Esophagus muscularis mucosa (tissue), 4 donors: Measurements from ENCODE around the gene STX1A. TPM values are rescaled to one million over a fixed set of nuclear protein-coding genes. Genes with fewer than 3 reads are reported as not detected.
A peak's percentile ranks its signal among the peaks of the same experiment; 100 is the strongest.
"Not testable (repeated sequence)": the region's sequence is repeated elsewhere in the genome, so short reads cannot be mapped to it uniquely, and the experiment has no call there.

ENCODE experiments used
- DNase-seq: peaks from one replicate; pipeline ENCODE4 v3.0.0-alpha.2; 2017; ENCODE audit errors: extremely low spot score
- H3K27ac ChIP-seq, 4 donors: fragments of 200-600 bp; sonication (generic); replicated peaks in 1 of 4; 1 replicate in 3 of 4; 2 replicates in 1 of 4; pipeline ENCODE4 v1.5.1; 2016 to 2019; ENCODE audit warnings: mild to moderate bottlenecking in 1 of 4
- H3K27me3 ChIP-seq, 4 donors: fragments of 200-600 bp; sonication (generic); one replicate each; pipeline versions ENCODE4 v1.5.1 to v1.6.0; 2016 to 2019
- H3K36me3 ChIP-seq, 4 donors: fragments of 200-600 bp; sonication (generic); one replicate each; pipeline ENCODE4 v1.5.1; 2016 to 2019
- H3K4me1 ChIP-seq, 4 donors: fragments of 200-600 bp; sonication (generic); one replicate each; pipeline ENCODE4 v1.5.1; 2016 to 2019
- H3K4me3 ChIP-seq, 4 donors: fragments of 200-600 bp; sonication (generic); 1 replicate in 2 of 4; 2 replicates in 2 of 4; pipeline ENCODE4 v1.5.1; 2016 to 2019; ENCODE audit warnings: mild to moderate bottlenecking in 4 of 4, moderate library complexity in 1 of 4
- H3K9me3 ChIP-seq, 4 donors: fragments of 200-600 bp; sonication (generic); 1 replicate in 3 of 4; 2 replicates in 1 of 4; pipeline ENCODE4 v1.5.1; 2016 to 2019
- CTCF ChIP-seq, 3 experiments: fragments of 200-600 bp in 2 of 3; fragments of 450-650 bp in 1 of 3; sonication (generic) in 2 of 3; IDR thresholded peaks; one replicate each; pipeline ENCODE4 v1.5.1; 2017 to 2019; ENCODE audit warnings: antibody characterized with exemption in 3 of 3, mild to moderate bottlenecking in 2 of 3, moderate library complexity in 1 of 3
- EP300 ChIP-seq: sonication (generic); formaldehyde crosslinking; IDR thresholded peaks from one replicate; pipeline ENCODE4 v1.6.1; 2017; ENCODE audit warnings: antibody characterized with exemption
- POLR2A ChIP-seq: fragments of 450-650 bp; IDR thresholded peaks from one replicate; pipeline ENCODE4 v1.6.1; 2017; ENCODE audit warnings: antibody characterized with exemption, moderate library complexity, mild to moderate bottlenecking, low read depth
- POLR2AphosphoS5 ChIP-seq, 2 donors: sonication (generic); formaldehyde crosslinking; IDR thresholded peaks; one replicate each; pipeline ENCODE4 v1.6.1; 2017; ENCODE audit warnings: antibody characterized with exemption in 2 of 2
- WGBS: methylation state at CpG from one replicate; pipeline ENCODE4 v1.1.5; 2018; 5-methylcytosine and 5-hydroxymethylcytosine counted together
- intact Hi-C: fragments of 100-400 bp; cut with DNase I; formaldehyde crosslinking; loops from one replicate; pipeline ENCODE4 v1.15.1; 2023
- total RNA-seq, 4 donors: library from RNA; depleted of rRNA; stranded (reverse); fragments of >200 nt; gene quantifications; one replicate each; pipeline versions ENCODE4 v1.1.0 to v1.2.1, GENCODE V29; 2016

The STX1A gene
- total RNA-seq, 4 donors from 2014 or later: 7.1 to 16.0 (median 9.6) TPM

GRCh38 chr7:73682745-73683055 lies 36.8 kb downstream of the STX1A start:
- Histone ChIP-seq H3K4me3 (peak overlapping the region; percentile 71 to 97 (median 80)), H3K4me1 (peaks cover 31 to 61% (median 50%) of the 10 kb centered on the region in 4 donors), H3K27ac (peak overlapping the region; percentile 79 to 87 (median 85)), H3K9me3 (no peaks in the 10 kb centered on the region), H3K36me3 (peaks cover 21 to 37% (median 24%) of the 10 kb centered on the region in 4 donors), H3K27me3 (no peaks in the 10 kb centered on the region)
- DNase-seq: no peak
- 0% methylated on average over 22 of the region's 33 CpGs for WGBS
- TF ChIP-seq POLR2AphosphoS5 (IDR thresholded peaks at IDR 0.05): no peak
- no peak for TF ChIP-seq CTCF (IDR thresholded peaks at IDR 0.05)
- no peak for TF ChIP-seq EP300
- TF ChIP-seq POLR2A: no peak
- intact Hi-C loops: loop anchor here (5.0 kb wide), 1 partner anchor 35 kb away; the partner anchor contains the start of gene STX1A

GRCh38 chr7:73681031-73681430 lies 38.4 kb downstream of the STX1A start:
- no peaks in the 10 kb centered on the region for H3K27me3 ChIP-seq

GRCh38 chr7:73680501-73680900 lies 39.0 kb downstream of the STX1A start:
- H3K9me3 ChIP-seq: no peaks in the 10 kb centered on the region
- WGBS: 91% methylated on average over 5 of the region's 7 CpGs
- DNase-seq: no peak
- H3K27ac ChIP-seq: no peak overlapping the region
- intact Hi-C loops: loop anchor here (2.0 to 5.0 kb wide), 2 partner anchors 16 to 37 kb away; partner anchors contain the start of gene STX1A
- H3K36me3 ChIP-seq: peaks cover 9 to 25% (median 13%) of the 10 kb centered on the region in 4 donors
- H3K4me1 ChIP-seq: peaks cover 31 to 61% (median 49%) of the 10 kb centered on the region in 4 donors
- TF ChIP-seq POLR2AphosphoS5 (IDR thresholded peaks at IDR 0.05) (no peak), EP300 (no peak), CTCF (IDR thresholded peaks at IDR 0.05) (no peak), POLR2A (no peak)
- no peak overlapping the region for H3K4me3 ChIP-seq
- H3K27me3 ChIP-seq: no peaks in the 10 kb centered on the region

More at GRCh38 chr7:73681031-73681430, 38.4 kb downstream of the STX1A start:
- Histone ChIP-seq H3K27ac (no peak overlapping the region), H3K4me1 (peaks cover 31 to 61% (median 50%) of the 10 kb centered on the region in 4 donors), H3K9me3 (no peaks in the 10 kb centered on the region), H3K36me3 (peaks cover 9 to 25% (median 13%) of the 10 kb centered on the region in 4 donors), H3K4me3 (no peak overlapping the region)
- TF ChIP-seq POLR2A (no peak), EP300 (no peak), POLR2AphosphoS5 (IDR thresholded peaks at IDR 0.05) (no peak), CTCF (IDR thresholded peaks at IDR 0.05) (no peak)
- WGBS: 71% methylated on average over 7 of the region's 8 CpGs
- intact Hi-C loops: loop anchor here (2.0 to 5.0 kb wide), 2 partner anchors 16 to 36 kb away; partner anchors contain the start of gene STX1A
- no peak for DNase-seq

GRCh38 chr7:73679709-73680108 lies 39.8 kb downstream of the STX1A start:
- Histone ChIP-seq H3K9me3 (no peaks in the 10 kb centered on the region), H3K4me1 (peaks cover 31 to 53% (median 45%) of the 10 kb centered on the region in 4 donors), H3K27ac (no peak overlapping the region), H3K4me3 (no peak overlapping the region), H3K27me3 (no peaks in the 10 kb centered on the region), H3K36me3 (peaks cover 9 to 25% (median 13%) of the 10 kb centered on the region in 4 donors)
- 82% methylated on average over 2 of the region's 2 CpGs for WGBS
- intact Hi-C loops: loop anchor here (2.0 to 5.0 kb wide), 2 partner anchors 17 to 38 kb away; partner anchors contain the start of gene STX1A
- TF ChIP-seq POLR2AphosphoS5 (IDR thresholded peaks at IDR 0.05): no peak
- no peak for TF ChIP-seq CTCF (IDR thresholded peaks at IDR 0.05)
- no peak for TF ChIP-seq EP300
- no peak for DNase-seq

GRCh38 chr7:73678862-73679261 lies 40.6 kb downstream of the STX1A start:
- H3K27me3 ChIP-seq: no peaks in the 10 kb centered on the region
- H3K27ac ChIP-seq: no peak overlapping the region
- peaks cover 9 to 25% (median 13%) of the 10 kb centered on the region in 4 donors for H3K36me3 ChIP-seq
- no peak for TF ChIP-seq POLR2AphosphoS5 (IDR thresholded peaks at IDR 0.05)
- TF ChIP-seq POLR2A: no peak
- TF ChIP-seq EP300: no peak
- no peaks in the 10 kb centered on the region for H3K9me3 ChIP-seq
- no peak overlapping the region for H3K4me3 ChIP-seq
- DNase-seq: no peak
- H3K4me1 ChIP-seq: peaks cover 24 to 45% (median 37%) of the 10 kb centered on the region in 4 donors
- 87% methylated on average over 6 of the region's 6 CpGs for WGBS
- intact Hi-C loops: no loop called here

- Histone ChIP-seq H3K36me3 (peaks cover 9 to 25% (median 13%) of the 10 kb centered on the region in 4 donors), H3K4me1 (peaks cover 8 to 28% (median 18%) of the 10 kb centered on the region in 4 donors)
- H3K9me3 ChIP-seq, DNase-seq, H3K27me3 ChIP-seq, H3K4me3 ChIP-seq, intact Hi-C loops, H3K27ac ChIP-seq: not testable (repeated sequence)
- 86% methylated on average over 9 of the region's 9 CpGs for WGBS
Observed at GRCh38 chr7:73676062-73676461, 43.4 kb downstream of the STX1A start.
